Epithelial cell of esophagus (primary cell): ENCODE measurements around the gene APOM.

Experiments
- DNase-seq: peaks from one replicate; pipeline ENCODE4 v3.0.0; 2010; ENCODE audit warnings: low read depth
- H3K4me3 ChIP-seq: 2 replicates; pipeline ENCODE4 v1.5.1; 2011; ENCODE audit warnings: mild to moderate bottlenecking, low read length, control low read depth
- CTCF ChIP-seq: IDR thresholded peaks from 2 replicates; pipeline ENCODE4 v1.5.1; 2011; ENCODE audit warnings: low read depth, mild to moderate bottlenecking, low read length, control low read depth, inconsistent platforms; ENCODE audit not compliant: insufficient read depth; ENCODE audit errors: missing control alignments

APOM gene

GRCh38 chr6:31636698-31637596 lies 18.7 kb upstream of the APOM start:
- TF ChIP-seq CTCF: no peak
- no peak for DNase-seq
- no peak overlapping the region for H3K4me3 ChIP-seq

DNA sequence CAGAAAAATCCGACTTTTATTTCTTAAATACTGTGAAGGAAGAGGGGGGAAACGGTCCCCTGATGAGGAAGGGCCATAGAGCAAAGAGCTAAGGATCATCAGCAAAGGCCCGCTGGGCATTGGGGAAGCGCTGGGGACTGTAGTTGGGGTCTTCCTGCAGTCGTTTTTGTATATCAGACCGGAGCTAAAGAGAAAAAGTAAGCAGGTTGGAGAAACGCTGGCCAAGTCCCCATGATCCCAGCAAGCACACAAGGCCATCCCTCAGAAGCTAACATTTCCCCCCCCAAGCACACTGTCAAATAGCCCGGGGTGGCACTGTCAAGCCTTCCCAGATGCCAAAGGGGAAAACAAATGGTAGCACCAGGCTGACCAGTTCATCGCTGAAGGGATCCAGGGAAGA lies 16.7 kb upstream of the APOM start:
- no peak for DNase-seq
- TF ChIP-seq CTCF: no peak
- no peak overlapping the region for H3K4me3 ChIP-seq

- no peak for DNase-seq
- no peak overlapping the region for H3K4me3 ChIP-seq
- no peak for TF ChIP-seq CTCF
Measured at GRCh38 chr6:31639449-31639861, 16.2 kb upstream of the APOM start.

DNA sequence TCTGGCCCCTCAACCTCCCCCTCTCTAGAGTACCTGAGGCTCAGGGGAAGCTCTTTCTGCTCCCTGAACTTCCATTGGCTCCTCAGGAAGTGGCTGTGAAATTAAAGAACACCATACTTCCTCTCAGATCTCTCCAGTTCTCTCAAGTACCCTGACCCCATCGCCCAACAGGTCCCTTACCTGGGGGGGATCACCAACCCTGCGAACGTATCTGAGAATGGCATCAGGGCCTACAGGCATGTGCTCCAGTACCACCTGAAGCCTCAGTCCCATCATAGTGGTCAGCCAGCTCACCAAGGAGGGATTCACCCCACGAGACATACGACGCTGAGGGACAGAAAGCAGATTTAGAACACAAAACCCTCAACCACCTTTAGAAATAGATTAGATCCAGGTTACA lies 15.1 kb upstream of the APOM start:
- DNase-seq: no peak
- TF ChIP-seq CTCF: no peak
- no peak overlapping the region for H3K4me3 ChIP-seq

DNA sequence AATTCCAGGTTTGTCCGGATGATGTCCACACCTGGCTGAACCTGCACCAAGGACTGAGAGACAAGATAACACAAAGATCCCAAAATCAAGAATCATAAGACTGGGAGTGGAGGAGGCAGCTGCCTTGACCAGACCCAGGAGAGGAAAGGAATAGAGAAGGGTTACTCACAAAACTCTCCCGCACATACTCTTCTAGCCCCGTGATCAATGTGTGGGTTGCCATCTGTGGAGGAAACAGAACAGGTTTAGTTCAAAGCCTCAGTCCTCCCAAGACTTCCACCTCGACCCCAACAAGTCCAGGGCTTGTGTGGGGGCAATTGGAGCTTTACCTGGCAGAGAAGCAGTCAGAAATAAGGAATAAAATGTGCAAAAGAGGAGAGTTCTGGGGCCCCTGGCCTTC lies 14.3 kb upstream of the APOM start:
- TF ChIP-seq CTCF: no peak
- H3K4me3 ChIP-seq: no peak overlapping the region
- DNase-seq: no peak

DNA sequence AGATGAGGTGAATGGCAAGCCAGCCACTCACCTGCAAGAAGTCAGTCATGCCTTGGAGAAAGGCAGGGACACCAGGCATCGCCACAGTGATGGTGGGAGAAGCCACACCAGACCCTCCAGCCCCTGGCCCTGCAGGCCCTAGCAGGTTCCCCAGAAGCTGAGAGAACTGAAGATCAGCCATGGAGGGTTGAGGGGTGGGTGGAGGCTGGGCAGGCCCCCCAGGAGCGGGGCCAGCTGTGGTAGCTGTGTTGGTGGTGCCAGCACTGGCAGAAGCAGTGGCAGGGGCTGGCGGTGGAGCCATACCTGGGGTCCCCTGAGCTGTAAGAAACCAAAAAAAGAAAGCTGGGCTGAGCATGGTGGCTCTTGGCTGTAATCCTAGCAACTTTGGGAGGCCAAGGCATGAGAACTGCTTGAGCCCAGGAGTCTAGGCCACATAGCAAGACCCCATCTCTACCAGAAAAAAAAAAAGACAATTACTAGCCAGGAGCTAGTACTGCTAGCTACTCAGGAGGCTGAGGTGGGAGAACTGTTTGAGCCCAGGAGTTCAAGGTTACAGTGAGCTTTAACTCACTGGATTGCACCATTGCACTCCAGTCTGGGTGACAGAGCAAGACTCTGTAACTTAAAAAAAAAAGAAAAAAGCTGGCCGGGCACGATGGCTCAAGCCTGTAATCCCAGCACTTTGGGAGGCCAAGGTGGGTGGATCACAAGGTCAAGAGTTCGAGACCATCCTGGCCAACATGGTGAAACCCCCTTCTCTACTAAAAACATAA lies 12.7 kb upstream of the APOM start:
- H3K4me3 ChIP-seq: no peak overlapping the region
- DNase-seq: no peak
- no peak for TF ChIP-seq CTCF
